ENCODE measurements around the gene ZC3H13. TPM values are rescaled to one million over a fixed set of nuclear protein-coding genes. Genes with fewer than 3 reads are reported as not detected.

ZC3H13 gene
- total RNA-seq, 1 experiment from 2014 or later: 45.0 TPM

GRCh38 chr13:45933203-45933908 is 119.2 kb downstream of the ZC3H13 start:
- H3K4me1 ChIP-seq: no peaks in the 10 kb centered on the region; the same call in 1 of the 2 replicates
- no peak for DNase-seq
- H3K4me3 ChIP-seq (ENCODE audit: low read depth, low read length): no peak overlapping the region
- Mint-ChIP-seq H3K27ac (ENCODE audit: unreplicated experiment) (no peak overlapping the region), H3K27me3 (ENCODE audit: insufficient read depth, unreplicated experiment) (peaks cover 12% of the 10 kb centered on the region), H3K36me3 (ENCODE audit: insufficient read depth, unreplicated experiment) (no peaks in the 10 kb centered on the region), H3K4me1 (ENCODE audit: low read depth, unreplicated experiment) (peaks cover 6% of the 10 kb centered on the region), H3K4me3 (ENCODE audit: unreplicated experiment) (no peak overlapping the region), H3K9me3 (ENCODE audit: unreplicated experiment) (no peaks in the 10 kb centered on the region)
- no peak for TF ChIP-seq CTCF (IDR thresholded peaks at IDR 0.05; ENCODE audit: insufficient read depth in 1 of 2, low read depth in 1 of 2, low read length in 1 of 2, severe bottlenecking in 1 of 2, unreplicated experiment in 1 of 2)
- ChIA-PET POLR2A (no interaction called here), CTCF (no interaction called here)
- H3K36me3 ChIP-seq (ENCODE audit: control insufficient read depth, insufficient read depth, low read length): no peaks in the 10 kb centered on the region
- H3K27me3 ChIP-seq (replicated peaks; ENCODE audit: control insufficient read depth, insufficient read depth, low read length): no peaks in the 10 kb centered on the region
- H3K9me3 ChIP-seq: no peaks in the 10 kb centered on the region
- BruUV-seq (replicated peaks): no TSS peak
- intact Hi-C loops (cut with micrococcal nuclease; ENCODE audit: unreplicated experiment): no loop called here

GRCh38 chr13:45932676-45933075 is 119.9 kb downstream of the ZC3H13 start:
- Mint-ChIP-seq H3K36me3 (ENCODE audit: insufficient read depth, unreplicated experiment) (no peaks in the 10 kb centered on the region), H3K4me1 (ENCODE audit: low read depth, unreplicated experiment) (peaks cover 6% of the 10 kb centered on the region), H3K27ac (ENCODE audit: unreplicated experiment) (no peak overlapping the region), H3K4me3 (ENCODE audit: unreplicated experiment) (no peak overlapping the region), H3K27me3 (ENCODE audit: insufficient read depth, unreplicated experiment) (peaks cover 12% of the 10 kb centered on the region), H3K9me3 (ENCODE audit: unreplicated experiment) (no peaks in the 10 kb centered on the region)
- H3K4me3 ChIP-seq (ENCODE audit: low read depth, low read length): no peak overlapping the region
- H3K9me3 ChIP-seq: no peaks in the 10 kb centered on the region
- ChIA-PET CTCF (no interaction called here), POLR2A (no interaction called here)
- BruUV-seq (replicated peaks): no TSS peak
- no peaks in the 10 kb centered on the region for H3K27me3 ChIP-seq (replicated peaks; ENCODE audit: control insufficient read depth, insufficient read depth, low read length)
- no peak for DNase-seq
- H3K36me3 ChIP-seq (ENCODE audit: control insufficient read depth, insufficient read depth, low read length): no peaks in the 10 kb centered on the region
- no peak for TF ChIP-seq CTCF (IDR thresholded peaks at IDR 0.05; ENCODE audit: insufficient read depth in 1 of 2, low read depth in 1 of 2, low read length in 1 of 2, severe bottlenecking in 1 of 2, unreplicated experiment in 1 of 2)
- intact Hi-C loops (cut with micrococcal nuclease; ENCODE audit: unreplicated experiment): no loop called here
- no peaks in the 10 kb centered on the region; the same call in 1 of the 2 replicates for H3K4me1 ChIP-seq

DNA sequence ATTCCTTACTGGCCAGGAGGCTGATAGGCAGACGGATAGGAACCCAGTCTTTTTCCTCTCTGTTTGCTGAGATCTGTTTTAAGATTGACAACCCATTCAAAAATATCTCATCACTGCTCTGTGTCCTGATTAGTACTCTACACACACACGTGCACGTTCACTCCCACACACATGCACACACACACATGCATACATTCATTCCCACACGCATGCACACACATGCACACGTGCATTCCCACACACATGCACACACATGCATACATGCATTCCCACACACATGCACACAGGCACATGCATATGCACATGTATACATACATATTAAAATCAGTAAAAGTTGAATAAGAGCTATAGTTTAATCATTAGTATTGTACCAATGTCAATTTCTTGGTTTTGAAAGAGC is 120.4 kb downstream of the ZC3H13 start:
- Histone ChIP-seq H3K9me3 (no peaks in the 10 kb centered on the region), H3K36me3 (ENCODE audit: control insufficient read depth, insufficient read depth, low read length) (no peaks in the 10 kb centered on the region), H3K4me3 (ENCODE audit: low read depth, low read length) (no peak overlapping the region), H3K27me3 (replicated peaks; ENCODE audit: control insufficient read depth, insufficient read depth, low read length) (no peaks in the 10 kb centered on the region), H3K4me1 (no peaks in the 10 kb centered on the region; the same call in 1 of the 2 replicates)
- H3K27me3 Mint-ChIP-seq (ENCODE audit: insufficient read depth, unreplicated experiment): peaks cover 12% of the 10 kb centered on the region
- intact Hi-C loops (cut with micrococcal nuclease; ENCODE audit: unreplicated experiment): no loop called here
- H3K36me3 Mint-ChIP-seq (ENCODE audit: insufficient read depth, unreplicated experiment): no peaks in the 10 kb centered on the region
- CTCF ChIA-PET: no interaction called here
- no peaks in the 10 kb centered on the region for H3K9me3 Mint-ChIP-seq (ENCODE audit: unreplicated experiment)
- POLR2A ChIA-PET: no interaction called here
- no TSS peak for BruUV-seq (replicated peaks)
- DNase-seq: no peak
- H3K4me3 Mint-ChIP-seq (ENCODE audit: unreplicated experiment): no peak overlapping the region
- no peak overlapping the region for H3K27ac Mint-ChIP-seq (ENCODE audit: unreplicated experiment)
- peaks cover 6% of the 10 kb centered on the region for H3K4me1 Mint-ChIP-seq (ENCODE audit: low read depth, unreplicated experiment)
- no peak for TF ChIP-seq CTCF (IDR thresholded peaks at IDR 0.05; ENCODE audit: insufficient read depth in 1 of 2, low read depth in 1 of 2, low read length in 1 of 2, severe bottlenecking in 1 of 2, unreplicated experiment in 1 of 2)
